Amniotic epithelial cell (primary cell): ENCODE measurements around the gene ZBTB47.

Source experiments
- DNase-seq: peaks from one replicate; pipeline ENCODE4 v3.0.0-alpha.2; 2010; ENCODE audit warnings: low read depth

The ZBTB47 gene

DNA sequence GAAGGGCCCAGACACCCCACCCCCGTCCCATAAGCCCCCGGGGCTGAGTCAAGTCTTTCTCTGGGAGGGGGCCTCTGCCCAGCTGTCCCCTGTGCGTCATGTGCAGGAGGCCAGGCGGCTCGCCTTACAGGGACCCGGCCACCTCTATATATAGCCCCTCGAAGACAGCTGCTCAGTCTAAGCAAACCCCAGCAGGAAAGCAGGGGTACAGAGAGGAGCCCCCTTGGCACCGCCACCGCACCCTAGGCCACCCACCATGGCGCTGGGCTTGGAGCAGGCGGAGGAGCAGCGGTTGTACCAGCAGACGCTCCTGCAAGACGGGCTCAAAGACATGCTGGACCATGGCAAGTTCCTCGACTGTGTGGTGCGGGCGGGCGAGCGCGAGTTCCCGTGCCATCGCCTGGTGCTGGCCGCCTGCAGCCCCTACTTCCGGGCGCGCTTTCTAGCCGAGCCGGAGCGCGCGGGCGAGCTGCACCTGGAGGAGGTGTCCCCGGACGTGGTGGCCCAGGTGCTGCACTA lies 31.9 kb downstream of the ZBTB47 start, which contains the start of gene KLHL40:
Gene KLHL40, plus strand, starts transcription at position 175 of the 519 bp plus-strand sequence. Its CDS starts 82 bp downstream, at position 257.
- DNase-seq, result no peak

DNA sequence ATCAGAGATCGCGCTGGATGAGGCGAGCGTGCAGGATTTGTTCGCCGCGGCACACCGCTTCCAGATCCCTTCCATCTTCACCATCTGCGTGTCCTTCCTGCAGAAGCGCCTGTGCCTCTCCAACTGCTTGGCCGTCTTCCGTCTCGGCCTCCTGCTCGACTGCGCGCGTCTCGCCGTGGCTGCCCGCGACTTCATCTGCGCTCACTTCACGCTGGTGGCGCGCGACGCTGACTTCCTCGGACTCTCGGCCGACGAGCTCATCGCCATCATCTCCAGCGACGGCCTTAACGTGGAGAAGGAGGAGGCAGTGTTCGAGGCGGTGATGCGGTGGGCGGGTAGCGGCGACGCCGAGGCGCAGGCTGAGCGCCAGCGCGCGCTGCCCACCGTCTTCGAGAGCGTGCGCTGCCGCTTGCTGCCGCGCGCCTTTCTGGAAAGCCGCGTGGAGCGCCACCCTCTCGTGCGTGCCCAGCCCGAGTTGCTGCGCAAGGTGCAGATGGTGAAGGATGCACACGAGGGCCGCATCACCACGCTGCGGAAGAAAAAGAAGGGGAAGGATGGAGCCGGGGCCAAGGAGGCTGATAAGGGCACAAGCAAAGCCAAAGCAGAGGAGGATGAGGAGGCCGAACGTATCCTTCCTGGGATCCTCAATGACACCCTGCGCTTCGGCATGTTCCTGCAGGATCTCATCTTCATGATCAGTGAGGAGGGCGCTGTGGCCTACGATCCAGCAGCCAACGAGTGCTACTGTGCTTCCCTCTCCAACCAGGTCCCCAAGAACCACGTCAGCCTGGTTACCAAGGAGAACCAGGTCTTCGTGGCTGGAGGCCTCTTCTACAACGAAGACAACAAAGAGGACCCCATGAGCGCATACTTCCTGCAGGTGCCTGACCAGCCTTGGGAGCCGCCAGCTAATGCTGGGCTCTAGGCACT lies 32.7 kb downstream of the ZBTB47 start:
- no peak for DNase-seq

DNA sequence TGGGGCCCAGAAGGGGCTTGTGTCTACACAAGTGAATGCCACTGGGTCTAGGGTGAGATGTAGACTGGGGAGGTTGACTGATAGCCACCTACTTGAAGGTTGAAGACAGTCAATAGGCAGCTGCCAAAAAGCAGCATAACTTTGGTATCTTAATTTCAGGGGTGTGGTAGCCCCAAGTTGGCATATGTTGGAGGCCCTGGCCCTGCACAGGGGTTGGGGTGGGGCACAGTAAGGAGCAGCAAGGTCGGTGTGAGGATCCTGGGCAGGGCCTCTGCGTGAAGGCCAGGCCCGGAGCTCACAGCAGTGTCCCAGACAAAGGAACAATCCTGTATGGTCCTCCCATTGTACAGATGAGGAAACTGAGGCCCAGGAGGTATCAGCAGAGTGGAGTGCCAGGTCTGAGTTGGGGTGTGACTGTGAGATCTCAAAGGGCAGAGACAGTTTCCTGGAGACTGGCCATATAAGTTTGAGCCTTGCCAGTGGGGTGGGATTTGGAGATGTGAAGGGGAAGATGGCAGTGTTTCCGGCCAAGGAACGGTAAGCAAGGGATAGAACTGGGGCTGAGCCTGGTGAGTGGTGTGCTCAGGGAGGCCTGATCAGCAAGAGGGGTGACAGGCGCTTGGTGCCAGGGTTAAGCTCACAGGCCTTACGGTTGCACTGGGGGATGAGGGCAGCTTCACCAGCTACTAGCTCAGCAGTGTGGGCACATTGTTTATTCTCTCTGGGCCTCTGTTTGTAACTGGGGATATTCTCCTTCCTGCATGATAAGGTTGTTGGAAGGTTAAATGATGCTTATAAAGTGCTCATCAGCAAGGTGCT lies 33.5 kb downstream of the ZBTB47 start:
- DNase-seq, result no peak

DNA sequence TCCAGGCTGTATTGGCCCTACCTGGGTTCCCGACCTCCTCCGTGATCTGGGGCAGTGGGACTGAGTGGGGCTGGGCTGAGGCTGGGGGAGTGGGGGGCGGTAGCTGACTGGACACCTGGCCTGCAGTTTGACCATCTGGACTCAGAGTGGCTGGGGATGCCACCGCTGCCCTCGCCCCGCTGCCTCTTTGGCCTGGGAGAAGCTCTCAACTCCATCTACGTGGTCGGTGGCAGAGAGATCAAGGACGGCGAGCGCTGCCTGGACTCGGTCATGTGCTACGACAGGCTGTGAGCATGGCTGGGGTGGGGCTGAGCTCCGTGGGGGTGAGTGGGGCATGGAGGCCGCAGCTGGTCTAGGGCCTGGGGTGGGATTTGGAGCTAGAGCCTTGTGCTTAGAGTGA lies 34.5 kb downstream of the ZBTB47 start:
- DNase-seq, result no peak

DNA sequence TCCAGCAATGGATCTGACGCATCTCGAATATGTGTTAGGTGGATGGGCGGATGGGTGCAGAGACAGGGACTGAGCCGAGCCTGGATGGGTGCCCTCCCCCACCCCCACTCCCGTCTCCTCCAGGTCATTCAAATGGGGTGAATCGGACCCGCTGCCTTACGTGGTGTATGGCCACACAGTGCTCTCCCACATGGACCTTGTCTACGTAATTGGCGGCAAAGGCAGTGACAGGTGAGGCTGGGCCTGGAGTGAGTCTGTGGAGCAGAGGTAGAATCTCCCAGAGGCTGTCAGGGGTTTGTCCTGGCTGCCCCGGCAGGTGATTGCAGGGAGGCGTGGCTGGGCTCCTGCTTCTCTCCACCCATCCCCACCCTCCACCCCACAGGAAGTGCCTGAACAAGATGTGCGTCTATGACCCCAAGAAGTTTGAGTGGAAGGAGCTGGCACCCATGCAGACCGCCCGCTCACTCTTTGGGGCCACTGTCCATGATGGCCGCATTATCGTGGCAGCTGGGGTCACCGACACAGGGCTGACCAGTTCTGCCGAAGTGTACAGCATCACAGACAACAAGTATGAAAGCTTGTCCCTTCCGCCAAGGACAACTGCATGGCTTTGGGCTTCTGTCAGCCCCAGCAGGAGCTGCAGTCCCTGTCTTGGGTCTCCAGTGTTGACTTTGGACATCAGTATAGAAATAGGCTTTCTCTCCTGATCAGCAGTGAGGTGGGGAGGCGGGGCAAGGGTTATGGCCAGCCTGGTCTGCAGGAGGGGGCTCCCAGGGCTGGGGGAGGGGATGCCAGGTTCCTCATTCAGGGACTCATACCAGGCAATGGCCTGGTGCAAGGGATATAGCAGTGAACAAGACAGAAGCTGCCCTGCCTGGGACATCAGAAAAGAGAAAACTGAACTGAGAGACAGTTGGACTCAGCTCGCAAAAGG lies 35.3 kb downstream of the ZBTB47 start:
- no peak for DNase-seq

DNA sequence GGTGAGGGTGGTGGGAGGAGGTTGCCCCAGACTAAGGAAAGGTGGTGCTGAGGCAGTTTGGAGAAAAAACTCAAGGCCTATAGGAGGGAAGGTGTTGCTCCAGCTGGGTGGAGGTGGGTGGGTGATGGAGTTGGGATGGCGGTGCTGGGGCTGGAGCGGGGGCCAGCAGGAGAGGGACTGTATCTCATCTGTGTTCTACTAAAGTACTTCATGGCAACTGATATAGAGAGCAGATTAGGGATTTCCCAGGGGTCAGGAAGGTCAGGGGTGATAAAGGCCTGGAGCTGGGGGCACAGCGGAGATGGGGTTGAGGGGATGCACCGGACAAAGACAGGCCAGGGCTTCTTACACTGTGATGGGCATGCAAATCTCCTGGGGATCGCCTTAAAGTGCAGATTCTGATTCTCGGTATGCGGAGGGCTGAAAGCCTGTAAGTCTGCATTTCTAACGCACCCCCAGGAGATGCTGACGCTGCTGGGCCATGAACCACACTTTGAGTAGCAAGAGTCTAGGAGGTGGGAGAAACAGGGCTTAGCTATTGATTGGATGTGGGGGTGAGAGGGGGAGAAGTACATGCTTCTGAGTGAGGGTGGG lies 36.0 kb downstream of the ZBTB47 start:
- no peak for DNase-seq

DNA sequence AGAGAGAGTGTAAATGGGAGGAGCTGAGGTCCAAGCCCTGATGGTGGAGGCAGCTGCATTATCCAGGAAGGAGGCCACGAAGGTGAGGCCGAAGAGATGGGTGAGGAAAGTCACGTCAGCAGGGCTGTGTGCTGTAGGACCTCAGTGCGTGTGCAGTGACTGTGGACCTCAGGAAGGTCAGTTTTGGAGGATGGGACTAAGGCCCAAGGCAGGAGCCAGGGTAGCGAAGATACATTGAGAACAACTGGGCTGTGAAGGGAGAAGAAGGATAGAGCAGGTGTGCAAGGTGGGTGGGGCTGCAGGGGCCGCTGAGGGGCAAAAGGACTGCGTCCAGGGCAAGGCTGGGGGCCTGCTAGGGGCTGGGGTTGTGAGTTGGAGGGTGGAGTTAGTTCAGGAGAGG lies 36.7 kb downstream of the ZBTB47 start:
- no peak for DNase-seq

DNA sequence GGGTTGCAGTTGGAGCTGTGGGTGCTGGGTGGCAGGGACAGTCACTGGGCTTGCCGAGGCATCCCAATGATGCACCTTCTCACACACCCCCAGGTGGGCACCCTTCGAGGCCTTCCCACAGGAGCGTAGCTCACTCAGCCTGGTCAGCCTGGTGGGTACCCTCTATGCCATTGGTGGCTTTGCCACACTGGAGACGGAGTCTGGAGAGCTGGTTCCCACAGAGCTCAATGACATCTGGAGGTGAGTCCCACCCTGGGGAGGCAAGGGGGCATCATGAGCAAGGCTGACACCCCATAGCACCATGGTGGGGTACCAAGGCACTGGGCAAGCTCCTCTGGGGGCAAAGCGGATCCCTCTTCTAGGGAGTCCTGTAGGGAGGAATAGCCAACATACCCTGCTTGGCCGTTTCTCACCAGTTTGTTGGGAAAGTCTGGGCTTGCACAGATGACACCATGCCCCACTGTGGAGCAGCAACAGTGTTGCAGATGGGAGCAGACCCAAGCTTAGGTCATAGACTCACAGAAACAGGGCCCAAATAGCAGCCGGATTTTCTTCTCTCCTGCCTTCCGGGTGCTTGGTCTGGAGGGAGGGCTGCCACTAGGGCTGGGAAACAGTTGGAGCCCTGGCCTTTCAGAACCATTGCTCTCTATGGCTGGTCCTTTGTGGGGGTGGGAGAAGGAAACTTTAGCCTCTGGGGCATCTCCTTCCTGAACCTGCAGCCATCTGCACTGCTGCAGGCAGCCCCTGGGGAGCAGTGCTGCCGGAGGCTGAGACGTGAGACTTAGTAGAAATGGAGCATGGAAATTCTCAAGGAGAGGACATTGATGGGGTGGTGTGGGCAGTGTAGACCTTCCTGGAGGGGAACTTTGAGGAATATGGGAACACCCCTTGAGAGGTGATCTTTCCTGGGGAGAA lies 37.5 kb downstream of the ZBTB47 start:
- no peak for DNase-seq

DNA sequence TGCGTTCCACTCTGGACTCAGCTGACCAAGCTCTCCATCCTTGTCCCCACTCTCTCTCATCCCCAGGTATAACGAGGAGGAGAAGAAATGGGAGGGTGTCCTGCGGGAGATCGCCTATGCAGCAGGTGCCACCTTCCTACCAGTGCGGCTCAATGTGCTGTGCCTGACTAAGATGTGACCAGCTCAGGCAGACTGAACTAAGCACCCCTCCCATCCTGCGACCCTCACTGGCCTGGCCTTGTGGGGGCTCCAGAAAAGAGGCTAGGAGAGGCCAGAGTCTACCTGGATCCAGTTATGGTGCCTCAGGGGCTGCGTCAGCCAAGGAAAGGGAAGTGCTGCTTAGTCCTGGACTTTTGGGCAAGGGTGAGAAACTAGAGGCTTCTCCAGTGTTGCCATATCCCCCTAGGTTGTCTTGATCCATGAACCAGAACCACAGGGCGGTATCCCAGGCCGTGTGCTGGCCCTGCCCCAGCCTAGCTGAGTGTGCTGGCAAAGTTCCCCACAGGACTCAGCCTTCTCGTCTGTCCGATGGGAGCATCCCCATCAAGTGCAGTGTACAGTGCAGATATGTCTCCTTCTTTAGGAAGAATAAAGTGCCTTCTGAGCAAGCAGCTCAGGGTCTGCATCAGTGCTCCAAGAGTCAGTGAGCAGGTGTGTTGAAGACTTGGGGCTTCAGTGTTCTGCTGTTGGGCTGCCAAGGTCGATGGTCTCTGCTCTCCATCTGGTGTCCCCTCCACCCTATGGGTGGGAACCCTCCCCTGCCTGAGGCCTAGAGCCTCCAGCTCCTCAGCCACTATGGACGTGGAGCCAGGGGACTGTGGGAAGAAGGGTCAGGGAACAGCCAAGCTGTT lies 38.5 kb downstream of the ZBTB47 start:
- DNase-seq, result no peak

DNA sequence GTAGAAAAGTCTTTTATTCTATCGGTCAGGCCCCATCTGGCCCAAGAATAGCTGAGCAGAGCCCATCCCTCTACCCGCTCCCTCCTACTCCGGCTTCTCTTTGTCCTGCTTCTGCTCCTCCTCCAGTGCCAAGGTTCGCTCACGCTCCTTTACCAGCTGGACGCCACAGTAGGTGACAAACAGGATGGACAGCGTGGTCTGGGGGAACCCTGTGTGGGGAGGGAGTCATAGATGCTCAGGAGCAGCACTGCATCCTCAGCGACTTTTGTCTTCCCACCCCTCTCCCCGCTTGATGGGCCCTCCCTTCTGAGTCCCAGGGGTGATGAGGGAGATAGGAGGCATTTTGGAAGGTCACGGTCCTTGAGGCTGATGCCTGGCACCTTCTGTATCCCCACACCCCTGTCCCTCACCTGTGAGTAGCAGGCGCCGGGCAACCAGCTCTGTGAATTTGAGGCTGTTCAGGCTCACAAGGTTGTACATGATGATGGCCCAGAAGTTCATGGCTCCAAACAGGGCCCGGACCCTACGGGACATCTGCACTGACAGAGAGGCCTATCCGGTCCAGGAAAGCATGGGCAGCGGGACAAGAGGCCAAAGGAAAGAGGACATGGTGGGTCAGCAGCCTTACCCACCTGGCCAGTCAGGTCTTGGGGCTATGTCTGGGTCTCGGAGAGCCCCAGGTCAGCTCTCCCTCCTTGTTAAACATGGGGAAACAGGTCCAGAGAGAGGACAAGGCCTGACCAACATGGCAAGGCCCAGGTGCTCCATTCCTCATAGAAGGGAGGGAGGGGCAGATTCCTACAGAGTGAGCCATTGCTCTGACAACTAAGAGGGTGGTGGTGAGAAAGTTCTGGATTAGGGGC lies 39.4 kb downstream of the ZBTB47 start:
- DNase-seq, result no peak

DNA sequence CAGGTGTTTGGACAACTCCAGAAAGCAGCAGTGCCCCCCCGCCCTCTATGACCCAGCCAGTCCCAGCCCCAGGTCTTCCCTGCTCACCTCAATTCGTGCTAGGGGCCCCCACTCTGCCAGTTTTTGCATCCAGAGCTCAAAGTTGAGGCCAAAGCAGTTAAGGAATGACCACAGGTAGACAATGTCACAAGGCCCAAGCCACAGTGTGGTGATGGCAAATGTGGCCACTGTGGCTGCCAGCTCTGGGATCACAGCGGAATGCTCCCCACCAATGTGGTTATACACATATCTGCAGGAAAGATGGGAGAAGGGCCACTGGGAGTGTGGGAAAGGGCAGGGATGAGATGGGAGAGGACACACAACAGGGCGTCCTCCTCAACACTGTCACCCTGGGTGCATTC lies 40.0 kb downstream of the ZBTB47 start:
- no peak for DNase-seq

DNA sequence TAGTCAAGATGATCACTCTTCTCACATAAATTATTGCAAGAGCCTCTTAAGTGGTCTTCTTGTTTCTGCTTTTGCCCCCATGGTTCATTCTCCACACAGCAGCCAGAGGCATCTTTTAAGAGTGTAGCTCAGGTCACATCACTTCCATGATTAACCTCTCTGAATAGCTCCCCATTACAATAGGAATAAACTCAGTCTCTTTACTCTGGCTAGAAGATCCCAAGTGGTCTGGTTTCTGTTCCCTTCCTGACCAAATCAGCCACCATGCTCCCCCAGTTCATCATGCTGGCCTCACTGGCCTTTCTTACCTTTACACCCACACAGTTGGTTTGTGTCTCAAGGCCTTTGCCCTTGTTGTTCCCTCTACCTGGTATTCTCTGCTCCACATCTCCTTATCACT lies 40.9 kb downstream of the ZBTB47 start:
- DNase-seq, result no peak

DNA sequence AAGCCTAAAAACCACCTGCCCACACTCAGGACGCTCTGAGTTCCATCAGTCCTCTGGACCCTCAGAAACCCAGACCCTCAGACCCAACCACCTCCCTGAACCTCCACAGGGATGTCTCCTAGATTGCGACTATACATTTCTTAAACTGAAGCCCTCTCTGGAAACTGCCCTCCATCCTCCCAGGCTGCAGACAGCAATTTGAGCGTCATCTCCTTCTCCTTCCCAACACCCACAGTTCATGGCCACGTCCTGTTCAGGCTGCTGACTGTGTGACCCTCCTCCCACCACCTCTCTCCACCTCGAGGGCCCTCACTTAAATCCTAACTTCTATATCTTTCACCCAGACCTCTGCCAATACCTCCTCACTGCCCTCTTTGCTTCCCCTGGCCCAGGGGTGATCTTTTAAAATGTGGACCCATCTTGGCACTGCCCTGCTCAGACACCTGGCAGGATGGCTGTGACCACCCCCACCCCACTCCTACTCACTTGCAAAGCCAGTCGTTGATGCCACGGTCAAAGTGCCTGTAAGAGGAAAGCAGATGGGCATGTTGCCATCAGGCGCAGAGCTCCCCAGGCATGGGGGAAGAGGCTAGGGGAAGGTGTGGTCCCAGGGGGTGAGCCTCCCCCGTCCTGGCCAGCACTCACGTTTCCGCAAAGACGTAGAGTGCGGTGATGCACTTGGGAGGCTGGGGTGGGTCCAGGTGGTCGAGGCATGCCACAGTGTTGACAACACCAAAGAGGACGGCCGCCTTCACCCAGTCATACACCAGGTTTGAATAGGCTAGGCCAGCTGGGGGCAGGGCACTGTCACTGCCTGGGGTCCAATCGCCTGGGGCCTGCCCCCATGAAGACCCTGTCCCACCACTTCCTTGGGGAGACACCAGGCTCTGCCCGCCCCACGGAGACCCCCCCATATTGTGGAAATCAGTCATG lies 43.1 kb downstream of the ZBTB47 start:
- DNase-seq, result no peak

DNA sequence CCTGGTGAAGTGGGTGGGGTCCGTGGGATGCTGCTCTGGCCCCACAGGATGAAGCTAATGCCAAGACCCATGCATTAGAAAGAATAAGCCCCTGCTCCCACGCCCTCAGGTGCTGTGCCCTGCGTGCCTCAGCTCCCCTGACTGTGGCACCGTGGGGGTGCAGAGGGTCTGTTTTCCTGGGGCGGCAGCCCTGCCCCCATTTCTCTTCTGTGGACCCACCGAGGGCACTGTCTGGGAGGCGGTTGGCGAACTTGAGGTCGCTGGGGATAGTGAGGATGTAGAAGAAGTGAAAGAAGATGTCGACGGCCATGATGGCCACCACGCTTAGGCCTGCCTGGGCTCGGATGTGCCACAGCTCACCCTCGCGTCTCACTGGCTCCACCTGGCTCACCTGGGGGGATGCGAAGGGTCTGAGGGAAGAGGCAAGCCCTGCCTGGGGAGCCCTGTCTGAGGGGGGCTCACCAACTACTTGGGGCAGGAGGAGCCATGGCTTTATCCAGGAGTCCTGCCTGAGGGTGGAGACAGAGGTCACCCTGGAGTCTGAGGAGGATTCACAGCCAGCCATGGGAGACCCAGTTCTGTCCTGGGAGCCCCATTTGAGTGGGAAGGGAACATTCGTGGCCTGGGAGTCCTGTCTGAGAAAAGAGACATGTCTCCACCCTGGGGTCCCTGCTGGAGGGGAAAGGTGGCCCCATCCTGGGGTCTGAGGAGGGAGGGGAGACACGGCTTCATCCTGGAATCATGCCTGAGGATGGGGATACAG lies 44.0 kb downstream of the ZBTB47 start:
- DNase-seq, result no peak

DNA sequence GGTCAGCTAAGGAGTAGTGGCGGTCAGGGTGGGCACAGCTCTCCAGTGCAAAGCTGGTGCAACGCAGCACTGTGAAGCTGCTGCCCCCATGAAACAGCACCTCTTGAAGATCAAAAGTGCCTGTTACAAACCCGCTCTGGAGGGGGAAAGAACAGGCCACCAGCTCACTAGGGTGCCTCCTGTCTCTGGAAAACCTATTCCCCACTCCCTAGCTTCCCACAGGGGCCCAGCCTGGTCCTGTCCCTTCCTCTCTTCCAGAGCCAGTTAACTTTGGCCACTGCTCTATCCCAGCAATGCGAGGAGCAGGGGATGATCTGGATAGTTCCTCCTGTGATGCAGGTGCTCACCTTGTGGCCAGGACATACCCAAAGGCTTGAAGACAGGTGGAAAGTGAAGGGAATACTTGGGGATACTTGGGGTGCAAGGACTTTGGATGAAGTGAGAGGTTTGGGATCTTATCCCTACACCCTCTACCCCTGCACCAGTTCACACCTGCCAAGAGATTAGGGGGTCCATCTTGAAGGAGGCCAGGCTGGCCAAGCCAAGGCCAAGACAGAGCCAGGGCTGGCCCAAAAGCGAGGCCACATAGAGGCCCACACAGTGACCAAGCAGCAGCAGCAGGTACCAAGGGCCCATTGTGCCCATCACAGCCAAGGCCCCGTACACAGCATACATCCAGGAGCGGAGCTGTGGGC lies 44.9 kb downstream of the ZBTB47 start:
- no peak for DNase-seq

DNA sequence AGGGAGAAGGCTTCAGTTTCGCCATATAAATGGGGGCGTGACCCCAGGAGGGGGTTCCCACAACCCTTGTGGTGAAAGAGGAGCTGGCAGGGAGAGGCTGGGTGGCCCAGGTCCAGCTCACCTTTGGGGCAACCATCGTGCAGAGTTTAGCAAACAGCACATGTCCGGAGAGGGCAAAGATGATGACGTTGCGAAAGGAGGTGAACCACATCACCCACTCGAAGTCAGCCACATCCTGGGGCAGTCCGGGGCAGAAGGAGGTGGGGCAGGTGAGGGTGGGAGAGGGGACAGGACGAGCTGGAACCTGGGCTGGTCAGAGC lies 45.4 kb downstream of the ZBTB47 start:
- no peak for DNase-seq
